Glutamatergic neuron (in vitro differentiated cells): ENCODE results near the gene GPR137C. TPM values are rescaled to one million over a fixed set of nuclear protein-coding genes. Genes with fewer than 3 reads are reported as not detected.

Source experiments
- DNase-seq: peaks from one replicate; pipeline ENCODE4 v3.0.0; 2022
- H3K27ac Mint-ChIP-seq: one replicate; pipeline ENCODE4 v1.8.0; 2020; ENCODE audit warnings: mild to moderate bottlenecking, mixed read lengths, inconsistent platforms; ENCODE audit not compliant: unreplicated experiment
- H3K27me3 Mint-ChIP-seq: one replicate; pipeline ENCODE4 v1.8.0; 2020; ENCODE audit warnings: mild to moderate bottlenecking, moderate library complexity, mixed read lengths, inconsistent platforms; ENCODE audit not compliant: unreplicated experiment
- H3K36me3 Mint-ChIP-seq: one replicate; pipeline ENCODE4 v1.8.0; 2020; ENCODE audit warnings: mild to moderate bottlenecking, mixed read lengths, inconsistent platforms; ENCODE audit not compliant: unreplicated experiment
- H3K4me1 Mint-ChIP-seq: one replicate; pipeline ENCODE4 v1.8.0; 2020; ENCODE audit warnings: mild to moderate bottlenecking, low read depth, mixed read lengths, inconsistent platforms; ENCODE audit not compliant: unreplicated experiment
- H3K4me3 Mint-ChIP-seq: one replicate; pipeline ENCODE4 v1.8.0; 2020; ENCODE audit warnings: mild to moderate bottlenecking, mixed read lengths, inconsistent platforms; ENCODE audit not compliant: unreplicated experiment
- H3K9me3 Mint-ChIP-seq: one replicate; pipeline ENCODE4 v1.8.0; 2020; ENCODE audit warnings: mild to moderate bottlenecking, moderate library complexity, mixed read lengths, inconsistent platforms; ENCODE audit not compliant: unreplicated experiment
- CTCF ChIP-seq: fragments of 200-600 bp; sonication (generic); IDR thresholded peaks from one replicate; pipeline ENCODE4 v1.5.0; 2021; ENCODE audit not compliant: partially characterized antibody, unreplicated experiment
- total RNA-seq: library from RNA; stranded (reverse); fragmentation: NEBNext Ultra II Directional; extraction: Animal tissue kit (Norgen Biotek cat#: 25700); gene quantifications from one replicate; pipeline ENCODE4 v1.2.1, GENCODE V29; 2021; ENCODE audit not compliant: unreplicated experiment

Gene GPR137C
- total RNA-seq, 1 donor from 2014 or later, result 19.5 TPM

GRCh38 chr14:52660325-52660724 lies 107.7 kb downstream of the GPR137C start:
- no peaks in the 10 kb centered on the region for H3K36me3 Mint-ChIP-seq
- no peak overlapping the region for H3K4me3 Mint-ChIP-seq
- H3K27ac Mint-ChIP-seq, result no peak overlapping the region
- no peaks in the 10 kb centered on the region for H3K9me3 Mint-ChIP-seq
- no peaks in the 10 kb centered on the region for H3K4me1 Mint-ChIP-seq
- TF ChIP-seq CTCF, result no peak
- no peak for DNase-seq
- no peaks in the 10 kb centered on the region for H3K27me3 Mint-ChIP-seq

- no peaks in the 10 kb centered on the region for H3K36me3 Mint-ChIP-seq
- no peaks in the 10 kb centered on the region for H3K4me1 Mint-ChIP-seq
- no peak overlapping the region for H3K4me3 Mint-ChIP-seq
- no peaks in the 10 kb centered on the region for H3K9me3 Mint-ChIP-seq
- no peak overlapping the region for H3K27ac Mint-ChIP-seq
- H3K27me3 Mint-ChIP-seq, result no peaks in the 10 kb centered on the region
- TF ChIP-seq CTCF, result no peak
- no peak for DNase-seq
Measured at GRCh38 chr14:52660832-52661231, 108.2 kb downstream of the GPR137C start.

- H3K27ac Mint-ChIP-seq, result no peak overlapping the region
- H3K36me3 Mint-ChIP-seq, result no peaks in the 10 kb centered on the region
- TF ChIP-seq CTCF, result no peak
- H3K27me3 Mint-ChIP-seq, result no peaks in the 10 kb centered on the region
- H3K4me1 Mint-ChIP-seq, result no peaks in the 10 kb centered on the region
- DNase-seq, result no peak
- H3K9me3 Mint-ChIP-seq, result no peaks in the 10 kb centered on the region
- no peak overlapping the region for H3K4me3 Mint-ChIP-seq
Measured at GRCh38 chr14:52661314-52661713, 108.7 kb downstream of the GPR137C start.

GRCh38 chr14:52663850-52664249 lies 111.2 kb downstream of the GPR137C start:
- Mint-ChIP-seq H3K36me3 (no peaks in the 10 kb centered on the region), H3K4me1 (no peaks in the 10 kb centered on the region), H3K4me3 (no peak overlapping the region), H3K27me3 (no peaks in the 10 kb centered on the region), H3K27ac (no peak overlapping the region), H3K9me3 (no peaks in the 10 kb centered on the region)
- DNase-seq, result no peak
- no peak for TF ChIP-seq CTCF

GRCh38 chr14:52678591-52678990 lies 126.0 kb downstream of the GPR137C start:
- Mint-ChIP-seq H3K36me3 (no peaks in the 10 kb centered on the region), H3K9me3 (no peaks in the 10 kb centered on the region), H3K27ac (no peak overlapping the region), H3K4me1 (no peaks in the 10 kb centered on the region), H3K4me3 (no peak overlapping the region), H3K27me3 (peaks cover 2% of the 10 kb centered on the region)
- no peak for DNase-seq
- TF ChIP-seq CTCF, result peak; percentile 68
